Body of pancreas (tissue), 4 donors: Measurements from ENCODE around the gene DNTTIP2. TPM values are rescaled to one million over a fixed set of nuclear protein-coding genes. Genes with fewer than 3 reads are reported as not detected.
A peak's percentile ranks its signal among the peaks of the same experiment; 100 is the strongest.

Source experiments
- ATAC-seq: fragments of 150-250 bp; one replicate; pipeline ENCODE4 v1.9.1; 2016
- DNase-seq, 4 donors: peaks; one replicate each; pipeline ENCODE4 v3.0.0-alpha.2; 2019
- H3K27ac ChIP-seq, 4 donors: fragments of 200-600 bp; sonication (generic); 1 replicate in 3 of 4; 2 replicates in 1 of 4; pipeline versions ENCODE4 v1.5.1 to v1.6.1; 2016 to 2019; ENCODE audit warnings: mild to moderate bottlenecking in 1 of 4, mixed read lengths in 1 of 4, moderate library complexity in 1 of 4
- H3K27me3 ChIP-seq, 2 donors: fragments of 200-600 bp; sonication (generic); one replicate each; pipeline ENCODE4 v1.6.0; 2016; ENCODE audit warnings: mild to moderate bottlenecking in 1 of 2
- H3K36me3 ChIP-seq, 2 donors: fragments of 200-600 bp; sonication (generic); replicated peaks in 1 of 2; 2 replicates each; pipeline ENCODE4 v1.5.1; 2016; ENCODE audit warnings: low read depth in 2 of 2; ENCODE audit not compliant: insufficient read depth in 1 of 2
- H3K4me1 ChIP-seq: fragments of 200-600 bp; sonication (generic); one replicate; pipeline ENCODE4 v1.6.0; 2016
- H3K4me3 ChIP-seq, 2 donors: fragments of 200-600 bp; sonication (generic); 1 replicate in 1 of 2; 2 replicates in 1 of 2; pipeline ENCODE4 v1.5.1; 2016 to 2019
- H3K9me3 ChIP-seq, 3 donors: fragments of 200-600 bp; sonication (generic); 1 replicate in 2 of 3; 2 replicates in 1 of 3; pipeline ENCODE4 v1.5.1; 2016
- POLR2A ChIP-seq, 3 donors: fragments of 450-650 bp; IDR thresholded peaks; one replicate each; pipeline ENCODE4 v1.6.1; 2016; ENCODE audit warnings: antibody characterized with exemption in 3 of 3, mild to moderate bottlenecking in 2 of 3
- WGBS, 2 donors: methylation state at CpG; one replicate each; pipeline ENCODE4 v1.1.5; 2017; 5-methylcytosine and 5-hydroxymethylcytosine counted together
- intact Hi-C: fragments of 100-400 bp; cut with DNase I; formaldehyde crosslinking; loops from one replicate; pipeline ENCODE4 v1.15.1; 2023
- total RNA-seq, 2 donors: library from RNA; depleted of rRNA; stranded (reverse); fragments of >200 nt; gene quantifications; one replicate each; pipeline ENCODE4 v1.1.0, GENCODE V29; 2016
- TF ChIP-seq, protein P1 (sequence below), 7 experiments: fragments of 450-650 bp in 4 of 7; fragments of 200-600 bp in 3 of 7; sonication (generic) in 3 of 7; IDR thresholded peaks; one replicate each; pipeline ENCODE4 v1.5.1; 2016 to 2019; ENCODE audit warnings: antibody characterized with exemption in 7 of 7

The DNTTIP2 gene
- total RNA-seq, 2 donors from 2014 or later, result 6.6 to 9.6 TPM

DNA sequence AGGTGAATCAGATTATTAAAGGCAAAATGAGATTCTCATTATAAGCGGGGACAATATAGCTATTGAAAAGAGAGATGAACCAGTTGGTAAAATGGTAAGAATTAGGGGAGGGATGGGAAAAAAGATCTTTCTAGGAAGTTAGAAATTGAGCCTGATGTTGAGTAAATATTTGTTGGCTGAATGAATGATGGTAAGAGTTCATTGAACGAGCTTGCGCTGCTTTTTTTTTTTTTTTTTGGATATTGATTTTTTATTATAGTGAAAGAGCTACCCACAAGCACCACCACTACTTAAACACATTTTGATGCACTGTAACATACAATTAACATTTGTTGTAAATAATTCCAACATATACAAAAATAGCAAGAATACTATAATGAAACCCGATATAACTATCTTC lies 31.3 kb upstream of the DNTTIP2 start:
- TF ChIP-seq, protein P1, sequence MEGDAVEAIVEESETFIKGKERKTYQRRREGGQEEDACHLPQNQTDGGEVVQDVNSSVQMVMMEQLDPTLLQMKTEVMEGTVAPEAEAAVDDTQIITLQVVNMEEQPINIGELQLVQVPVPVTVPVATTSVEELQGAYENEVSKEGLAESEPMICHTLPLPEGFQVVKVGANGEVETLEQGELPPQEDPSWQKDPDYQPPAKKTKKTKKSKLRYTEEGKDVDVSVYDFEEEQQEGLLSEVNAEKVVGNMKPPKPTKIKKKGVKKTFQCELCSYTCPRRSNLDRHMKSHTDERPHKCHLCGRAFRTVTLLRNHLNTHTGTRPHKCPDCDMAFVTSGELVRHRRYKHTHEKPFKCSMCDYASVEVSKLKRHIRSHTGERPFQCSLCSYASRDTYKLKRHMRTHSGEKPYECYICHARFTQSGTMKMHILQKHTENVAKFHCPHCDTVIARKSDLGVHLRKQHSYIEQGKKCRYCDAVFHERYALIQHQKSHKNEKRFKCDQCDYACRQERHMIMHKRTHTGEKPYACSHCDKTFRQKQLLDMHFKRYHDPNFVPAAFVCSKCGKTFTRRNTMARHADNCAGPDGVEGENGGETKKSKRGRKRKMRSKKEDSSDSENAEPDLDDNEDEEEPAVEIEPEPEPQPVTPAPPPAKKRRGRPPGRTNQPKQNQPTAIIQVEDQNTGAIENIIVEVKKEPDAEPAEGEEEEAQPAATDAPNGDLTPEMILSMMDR (IDR thresholded peaks at IDR 0.05), result no peak
- TF ChIP-seq POLR2A (IDR thresholded peaks at IDR 0.05), result no peak
- no peak for DNase-seq
- intact Hi-C loops, result no loop called here
- H3K27ac ChIP-seq, result peak overlapping the region in 2 of 4 donors; percentile 92 to 93
- WGBS, 2 donors, result 66 to 69% methylated on average over 4 of the region's 4 CpGs
- H3K9me3 ChIP-seq, result no peaks in the 10 kb centered on the region
- peaks cover 13% of the 10 kb centered on the region for H3K4me1 ChIP-seq
- H3K36me3 ChIP-seq, result no peaks in the 10 kb centered on the region
- no peaks in the 10 kb centered on the region for H3K27me3 ChIP-seq
- ATAC-seq, result no peak
- no peak overlapping the region for H3K4me3 ChIP-seq

DNA sequence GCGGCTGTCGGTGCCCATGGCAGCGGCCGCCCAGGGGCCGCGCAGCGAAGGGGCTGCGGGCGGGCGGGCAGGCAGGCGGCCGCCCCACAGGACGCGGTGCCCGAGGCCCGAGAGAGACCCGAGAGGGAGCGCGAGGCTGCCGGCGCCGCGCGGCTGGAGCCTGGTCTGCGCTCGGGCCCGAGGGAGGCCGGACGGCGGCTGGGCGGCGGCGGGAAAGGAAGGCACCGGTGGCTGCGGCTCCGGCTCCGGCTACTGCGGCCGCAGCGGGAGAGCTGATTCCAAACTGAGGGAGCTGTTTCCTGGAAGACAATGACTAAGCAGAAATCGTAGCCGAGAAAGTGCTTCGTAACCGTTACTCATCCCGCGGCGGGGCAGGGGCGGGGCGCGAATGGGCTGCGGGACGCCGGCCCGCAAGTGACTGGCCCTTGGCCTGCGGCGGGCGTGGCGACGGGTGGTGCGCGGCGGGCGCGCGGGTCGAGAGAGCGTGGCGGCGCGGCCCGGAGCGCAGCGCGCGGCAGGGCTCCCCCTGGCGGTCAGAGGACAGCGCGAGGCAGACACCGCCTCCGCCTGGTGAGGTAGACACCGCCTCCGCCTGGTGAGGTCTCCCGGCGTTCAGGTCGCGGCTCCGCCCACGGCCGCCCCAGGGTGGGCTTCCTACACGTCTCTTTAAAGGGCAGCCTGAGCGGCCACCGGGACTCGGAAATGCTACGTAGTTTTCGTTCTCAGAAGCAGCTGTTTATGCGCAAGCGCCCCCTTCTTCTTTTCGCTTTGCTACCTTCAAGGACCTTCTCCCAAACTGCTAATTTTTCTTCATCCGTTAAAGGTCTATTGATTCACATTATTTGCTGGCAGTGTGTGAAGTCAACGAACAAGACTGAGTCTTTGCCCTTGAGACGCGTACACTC lies 30.4 kb upstream of the DNTTIP2 start, which contains the start of gene GCLM:
Gene GCLM, minus strand, starts transcription at position 285 of the 905 bp plus-strand sequence. Its CDS starts 267 bp downstream, at position 18.
- WGBS, 2 donors, result 1 to 3% methylated on average over 14 to 102 of the region's 102 CpGs
- DNase-seq (peak; percentile 93 to 97 (median 95)), ATAC-seq (peak; percentile 96)
- Histone ChIP-seq H3K27ac (peak within 1 kb of the TSS; percentile 66 to 93 (median 90)), H3K9me3 (no peaks in the 10 kb centered on the region), H3K4me1 (peaks cover 18% of the 10 kb centered on the region), H3K36me3 (no peaks in the 10 kb centered on the region), H3K4me3 (peak within 1 kb of the TSS; percentile 39 to 77), H3K27me3 (no peaks in the 10 kb centered on the region)
- intact Hi-C loops, result no loop called here
- TF ChIP-seq, protein P1 (IDR thresholded peaks at IDR 0.05), result peak; percentile 66 to 99 (median 94)
- peak; percentile 76 to 85 (median 85) for TF ChIP-seq POLR2A (IDR thresholded peaks at IDR 0.05)

DNA sequence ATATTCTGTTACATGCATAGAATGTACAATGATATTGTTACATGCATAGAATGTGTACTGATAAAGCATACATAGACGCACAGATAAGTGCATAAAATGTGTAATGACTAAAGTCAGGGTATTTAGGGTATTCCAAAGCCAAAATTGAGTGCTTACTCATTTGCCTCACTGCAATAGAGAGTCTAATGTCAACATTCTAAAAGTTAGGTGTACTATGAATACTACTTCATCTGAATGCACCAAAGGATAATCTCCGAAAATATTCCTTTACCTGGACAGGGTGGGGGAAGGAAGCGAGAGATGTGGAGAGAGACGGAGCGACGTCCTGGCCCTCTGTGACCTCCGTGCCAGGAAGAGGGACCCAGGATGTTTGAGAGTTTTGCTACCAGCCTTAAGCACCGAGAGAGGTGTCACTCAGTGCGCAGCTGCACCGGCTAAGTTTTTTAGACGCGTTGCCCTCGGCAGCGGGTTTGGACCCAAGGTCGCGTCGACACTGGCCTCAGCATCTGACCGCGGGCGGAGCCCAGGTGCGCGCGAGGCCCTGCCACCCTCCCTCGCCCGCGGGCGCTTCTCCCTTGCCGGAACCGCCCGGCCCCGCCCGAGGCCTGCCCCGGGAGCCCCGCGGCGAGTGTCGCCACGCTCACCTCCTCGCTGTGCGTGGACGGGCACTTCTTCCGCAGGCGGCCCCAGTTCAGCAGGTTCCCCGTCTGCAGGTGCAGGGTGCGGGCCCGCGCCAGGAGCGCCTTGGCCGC lies 29.6 kb upstream of the DNTTIP2 start:
- no peaks in the 10 kb centered on the region for H3K9me3 ChIP-seq
- ATAC-seq (peak; percentile 52), DNase-seq (peak; percentile 54 to 71 (median 62))
- peaks cover 26% of the 10 kb centered on the region for H3K4me1 ChIP-seq
- H3K27me3 ChIP-seq, result no peaks in the 10 kb centered on the region
- no peak for TF ChIP-seq POLR2A (IDR thresholded peaks at IDR 0.05)
- TF ChIP-seq, protein P1 (IDR thresholded peaks at IDR 0.05), result no peak
- H3K27ac ChIP-seq, result peak overlapping the region; percentile 66 to 93 (median 90)
- 0 to 1% methylated on average over 25 to 48 of the region's 49 CpGs for WGBS, 2 donors
- intact Hi-C loops, result no loop called here
- peak overlapping the region; percentile 6 to 77 for H3K4me3 ChIP-seq
- no peaks in the 10 kb centered on the region for H3K36me3 ChIP-seq

DNA sequence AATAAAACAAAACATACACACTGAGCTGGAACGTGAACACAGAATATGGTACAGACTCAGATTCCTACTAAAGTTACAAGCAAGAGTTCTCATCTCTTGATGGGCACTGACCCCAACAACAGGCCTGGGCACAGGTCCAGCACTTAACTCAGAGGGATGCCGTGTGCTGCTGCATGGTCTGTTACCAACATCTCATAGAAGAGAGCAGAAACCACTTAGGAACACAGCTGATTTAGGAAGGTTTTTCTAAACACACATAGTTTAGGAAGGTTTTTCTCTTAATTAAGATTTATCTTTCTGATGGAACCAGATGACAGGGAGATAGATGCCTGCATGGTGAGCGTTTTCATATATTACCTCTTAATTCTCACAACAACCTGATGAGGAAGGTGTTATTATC lies 28.7 kb upstream of the DNTTIP2 start:
- Histone ChIP-seq H3K4me3 (no peak overlapping the region), H3K36me3 (no peaks in the 10 kb centered on the region), H3K9me3 (no peaks in the 10 kb centered on the region), H3K27me3 (no peaks in the 10 kb centered on the region), H3K4me1 (peaks cover 26% of the 10 kb centered on the region), H3K27ac (peak overlapping the region in 3 of 4 donors; percentile 10 to 88 (median 17))
- WGBS, 2 donors, result 56 to 59% methylated on average over 3 of the region's 3 CpGs
- ATAC-seq (no peak), DNase-seq (peak in 3 of 4 donors; percentile 16 to 38 (median 23))
- intact Hi-C loops, result no loop called here
- no peak for TF ChIP-seq POLR2A (IDR thresholded peaks at IDR 0.05)
- TF ChIP-seq, protein P1 (IDR thresholded peaks at IDR 0.05), result no peak
